Measurements from ENCODE around the gene PNMA8A.

The PNMA8A gene

DNA sequence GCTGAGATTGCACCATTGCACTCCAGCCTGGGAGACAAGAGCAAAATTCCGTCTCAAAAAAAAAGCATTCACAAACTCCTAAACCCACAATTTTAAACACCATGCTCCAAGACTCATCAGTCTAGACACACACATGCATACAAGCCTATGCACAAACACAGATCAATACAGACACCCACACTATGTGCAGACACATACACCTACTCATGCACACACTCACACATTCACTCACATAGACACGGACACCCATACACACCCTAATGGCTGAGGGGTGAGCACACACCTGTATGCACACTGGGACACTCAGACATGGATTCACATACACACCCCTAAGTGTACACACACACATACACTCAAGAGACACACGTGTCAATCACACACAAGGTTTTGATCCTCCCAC is 15.0 kb upstream of the PNMA8A start:
- TF ChIP-seq POLR2AphosphoS5 (IDR thresholded peaks at IDR 0.05; ENCODE audit: low read depth, low read length) = no peak
- no peak for TF ChIP-seq TAF1 (IDR thresholded peaks at IDR 0.05; ENCODE audit: low read depth, low read length)
- no peak for TF ChIP-seq PAX5 (IDR thresholded peaks at IDR 0.05; ENCODE audit: insufficient read depth, low read length, severe bottlenecking)
- no peak for TF ChIP-seq POLR2A (IDR thresholded peaks at IDR 0.05; ENCODE audit: low read depth, low read length)
- TF ChIP-seq SPI1 (IDR thresholded peaks at IDR 0.05; ENCODE audit: low read depth, low read length) = no peak
- no peak for TF ChIP-seq POU2F2 (IDR thresholded peaks at IDR 0.05; ENCODE audit: low read depth, low read length)
- FAIRE-seq = no peak
- DNase-seq (ENCODE audit: insufficient read length, low spot score) = no peak

DNA sequence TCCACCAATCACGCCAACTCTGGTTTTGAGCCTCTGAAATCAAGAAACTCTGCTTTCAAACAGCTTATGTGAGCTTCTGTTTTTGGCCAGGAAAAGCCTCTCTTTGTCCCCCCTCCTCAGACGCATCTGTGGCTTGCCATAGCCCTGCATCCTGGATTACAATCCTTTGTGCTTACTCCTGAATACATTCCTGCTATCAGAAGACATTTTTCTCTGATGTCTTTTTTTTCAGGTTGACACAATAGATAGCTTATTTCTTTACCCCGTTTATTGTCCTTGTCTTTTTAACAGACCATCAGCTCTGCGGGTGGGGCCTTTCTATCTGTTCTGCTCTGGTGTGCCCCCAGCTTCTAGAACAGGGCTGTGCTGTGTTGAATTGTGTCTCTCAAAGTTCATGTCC is 13.3 kb upstream of the PNMA8A start:
- FAIRE-seq (no peak), DNase-seq (ENCODE audit: insufficient read length, low spot score) (no peak)
- TF ChIP-seq PAX5 (IDR thresholded peaks at IDR 0.05; ENCODE audit: insufficient read depth, low read length, severe bottlenecking) (no peak), SPI1 (IDR thresholded peaks at IDR 0.05; ENCODE audit: low read depth, low read length) (no peak), POLR2AphosphoS5 (IDR thresholded peaks at IDR 0.05; ENCODE audit: low read depth, low read length) (no peak), TAF1 (IDR thresholded peaks at IDR 0.05; ENCODE audit: low read depth, low read length) (no peak), POU2F2 (IDR thresholded peaks at IDR 0.05; ENCODE audit: low read depth, low read length) (no peak), POLR2A (IDR thresholded peaks at IDR 0.05; ENCODE audit: low read depth, low read length) (no peak)

DNA sequence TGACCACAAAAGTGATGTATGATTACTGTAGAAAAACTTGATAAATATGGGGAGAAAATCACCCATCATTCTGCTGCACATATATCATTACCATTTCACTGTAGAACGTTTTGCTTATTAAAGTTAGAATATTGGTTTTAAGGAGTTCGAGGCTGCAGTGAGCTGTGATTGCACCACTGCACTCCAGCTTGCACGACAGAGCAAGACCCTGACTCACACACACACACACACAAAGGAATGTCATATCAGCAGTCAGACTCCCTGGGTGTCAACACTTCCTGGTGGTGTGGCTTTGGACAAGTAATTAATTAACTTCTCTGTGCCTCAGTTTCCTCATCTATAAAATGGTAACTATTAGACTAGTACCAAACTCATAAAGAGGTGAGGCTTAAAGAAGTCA is 11.3 kb upstream of the PNMA8A start:
- no peak for FAIRE-seq
- TF ChIP-seq SPI1 (IDR thresholded peaks at IDR 0.05; ENCODE audit: low read depth, low read length) (no peak), POLR2A (IDR thresholded peaks at IDR 0.05; ENCODE audit: low read depth, low read length) (no peak), POU2F2 (IDR thresholded peaks at IDR 0.05; ENCODE audit: low read depth, low read length) (no peak)

DNA sequence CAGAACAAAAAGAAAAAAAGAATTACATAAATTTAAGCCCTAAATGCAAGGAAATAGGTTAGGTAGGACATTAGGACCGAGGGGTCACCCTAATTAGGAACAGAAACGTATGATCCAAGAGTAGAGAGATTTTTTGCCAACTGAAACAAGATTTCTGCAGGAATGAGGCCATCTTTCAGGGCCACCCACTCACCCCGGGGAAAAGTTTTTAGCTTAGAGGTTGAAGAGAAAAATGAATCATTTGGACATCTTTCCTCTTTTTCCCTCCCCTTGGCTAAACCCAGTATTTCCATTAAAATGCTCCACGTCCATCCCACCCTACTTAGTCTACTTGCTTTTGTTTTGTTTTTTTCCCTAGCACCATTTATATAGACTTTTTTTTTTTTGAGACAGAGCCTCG is 10.6 kb upstream of the PNMA8A start:
- FAIRE-seq = no peak
- DNase-seq (ENCODE audit: insufficient read length, low spot score) = no peak
- TF ChIP-seq POLR2AphosphoS5 (IDR thresholded peaks at IDR 0.05; ENCODE audit: low read depth, low read length) = no peak
- TF ChIP-seq TAF1 (IDR thresholded peaks at IDR 0.05; ENCODE audit: low read depth, low read length) = no peak
- no peak for TF ChIP-seq POU2F2 (IDR thresholded peaks at IDR 0.05; ENCODE audit: low read depth, low read length)
- TF ChIP-seq SPI1 (IDR thresholded peaks at IDR 0.05; ENCODE audit: low read depth, low read length) = no peak
- no peak for TF ChIP-seq PAX5 (IDR thresholded peaks at IDR 0.05; ENCODE audit: insufficient read depth, low read length, severe bottlenecking)
- TF ChIP-seq POLR2A (IDR thresholded peaks at IDR 0.05; ENCODE audit: low read depth, low read length) = no peak

More for the DNA sequence above, 11.3 kb upstream of the PNMA8A start:
- no peak for DNase-seq (ENCODE audit: insufficient read length, low spot score)

DNA sequence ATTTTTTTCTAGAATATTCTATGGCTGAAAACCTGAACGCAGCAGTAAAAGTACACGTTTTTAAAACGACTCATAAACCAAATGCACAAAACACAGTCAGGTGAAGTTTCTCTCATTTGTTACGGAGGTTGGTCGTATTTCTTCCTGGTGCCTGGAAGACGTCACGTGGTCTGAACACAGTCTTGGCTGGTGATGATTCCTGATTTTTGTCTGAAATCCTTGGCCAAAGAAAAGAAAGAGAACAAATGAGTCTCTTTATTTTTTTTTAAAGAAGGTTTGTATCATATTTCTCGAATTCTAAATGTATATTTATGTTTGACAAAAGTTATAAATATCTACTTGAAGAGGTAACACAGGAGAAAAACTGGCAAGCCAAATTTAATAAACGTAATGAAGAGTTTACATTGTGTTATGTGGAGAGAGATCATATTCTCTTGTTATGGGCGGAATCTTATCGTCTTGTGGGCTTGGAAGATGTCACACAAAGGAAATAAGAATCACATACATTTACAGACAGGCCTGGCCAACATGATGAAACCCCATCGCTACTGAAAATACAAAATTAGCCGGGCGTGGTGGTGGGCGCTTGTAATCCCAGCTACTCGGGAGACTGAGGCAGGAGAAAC is 10.0 kb upstream of the PNMA8A start:
- FAIRE-seq (no peak), DNase-seq (ENCODE audit: insufficient read length, low spot score) (no peak)
- TF ChIP-seq PAX5 (IDR thresholded peaks at IDR 0.05; ENCODE audit: insufficient read depth, low read length, severe bottlenecking) (no peak), POLR2A (IDR thresholded peaks at IDR 0.05; ENCODE audit: low read depth, low read length) (no peak), POLR2AphosphoS5 (IDR thresholded peaks at IDR 0.05; ENCODE audit: low read depth, low read length) (no peak), TAF1 (IDR thresholded peaks at IDR 0.05; ENCODE audit: low read depth, low read length) (no peak), POU2F2 (IDR thresholded peaks at IDR 0.05; ENCODE audit: low read depth, low read length) (no peak), SPI1 (IDR thresholded peaks at IDR 0.05; ENCODE audit: low read depth, low read length) (no peak)

GRCh38 chr19:46480415-46480814 is 9.1 kb upstream of the PNMA8A start:
- DNase-seq (ENCODE audit: insufficient read length, low spot score) (no peak), FAIRE-seq (no peak)
- TF ChIP-seq POLR2A (IDR thresholded peaks at IDR 0.05; ENCODE audit: low read depth, low read length) (no peak), TAF1 (IDR thresholded peaks at IDR 0.05; ENCODE audit: low read depth, low read length) (no peak), POLR2AphosphoS5 (IDR thresholded peaks at IDR 0.05; ENCODE audit: low read depth, low read length) (no peak), PAX5 (IDR thresholded peaks at IDR 0.05; ENCODE audit: insufficient read depth, low read length, severe bottlenecking) (no peak), SPI1 (IDR thresholded peaks at IDR 0.05; ENCODE audit: low read depth, low read length) (no peak)

GRCh38 chr19:46478356-46478986 is 7.1 kb upstream of the PNMA8A start:
- FAIRE-seq (no peak), DNase-seq (ENCODE audit: insufficient read length, low spot score) (no peak)
- TF ChIP-seq PAX5 (IDR thresholded peaks at IDR 0.05; ENCODE audit: insufficient read depth, low read length, severe bottlenecking) = no peak
- TF ChIP-seq POU2F2 (IDR thresholded peaks at IDR 0.05; ENCODE audit: low read depth, low read length) = no peak

DNA sequence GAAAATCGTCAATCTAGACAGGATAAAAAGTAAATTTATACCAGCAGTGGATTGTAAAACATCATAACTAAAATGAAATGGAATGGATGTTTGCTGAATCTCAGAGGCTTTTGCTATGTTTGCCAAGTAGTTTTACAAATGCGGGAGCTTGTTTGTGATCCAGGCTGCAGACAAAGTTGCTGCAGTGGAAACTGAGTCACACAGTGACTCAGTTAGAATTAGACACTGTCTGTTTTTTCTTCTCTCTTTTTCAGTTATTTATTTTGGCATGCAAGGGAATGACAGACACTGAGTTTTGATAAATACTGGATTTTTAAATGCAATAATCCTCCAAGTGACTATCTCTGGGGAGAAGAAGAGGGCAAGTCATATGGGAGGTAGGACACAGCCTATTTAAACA is 4.6 kb upstream of the PNMA8A start:
- TF ChIP-seq SPI1 (IDR thresholded peaks at IDR 0.05; ENCODE audit: low read depth, low read length) (no peak), POU2F2 (IDR thresholded peaks at IDR 0.05; ENCODE audit: low read depth, low read length) (no peak), POLR2A (IDR thresholded peaks at IDR 0.05; ENCODE audit: low read depth, low read length) (no peak), TAF1 (IDR thresholded peaks at IDR 0.05; ENCODE audit: low read depth, low read length) (no peak), POLR2AphosphoS5 (IDR thresholded peaks at IDR 0.05; ENCODE audit: low read depth, low read length) (no peak), PAX5 (IDR thresholded peaks at IDR 0.05; ENCODE audit: insufficient read depth, low read length, severe bottlenecking) (no peak)
- no peak for DNase-seq (ENCODE audit: insufficient read length, low spot score)
- FAIRE-seq = no peak

DNA sequence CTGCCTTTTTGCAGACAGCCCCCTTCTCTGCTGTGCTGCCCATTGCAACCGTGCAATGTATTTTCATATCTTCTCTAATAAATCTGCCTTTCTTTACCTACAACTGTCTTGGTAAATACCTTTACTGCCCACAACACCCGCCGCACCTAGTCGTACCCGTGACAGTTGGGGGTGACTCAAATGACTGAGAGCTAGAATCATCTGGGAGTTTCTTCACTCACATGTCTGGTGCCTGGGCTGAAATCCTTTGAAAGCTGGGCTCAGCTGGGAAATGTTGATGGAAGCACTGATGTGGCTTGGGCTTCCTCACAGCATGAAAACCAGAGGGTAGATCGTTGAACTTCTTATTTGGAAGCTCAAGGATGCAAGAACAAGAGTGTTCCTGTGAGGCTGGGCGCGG is 2.8 kb upstream of the PNMA8A start:
- TF ChIP-seq PAX5 (IDR thresholded peaks at IDR 0.05; ENCODE audit: insufficient read depth, low read length, severe bottlenecking) (no peak), TAF1 (IDR thresholded peaks at IDR 0.05; ENCODE audit: low read depth, low read length) (no peak), POLR2AphosphoS5 (IDR thresholded peaks at IDR 0.05; ENCODE audit: low read depth, low read length) (no peak), SPI1 (IDR thresholded peaks at IDR 0.05; ENCODE audit: low read depth, low read length) (no peak), POLR2A (IDR thresholded peaks at IDR 0.05; ENCODE audit: low read depth, low read length) (no peak), POU2F2 (IDR thresholded peaks at IDR 0.05; ENCODE audit: low read depth, low read length) (no peak)
- DNase-seq (ENCODE audit: insufficient read length, low spot score) = no peak
- FAIRE-seq = no peak

- no peak for TF ChIP-seq POU2F2 (IDR thresholded peaks at IDR 0.05; ENCODE audit: low read depth, low read length)
- TF ChIP-seq SPI1 (IDR thresholded peaks at IDR 0.05; ENCODE audit: low read depth, low read length) = no peak
- no peak for TF ChIP-seq POLR2AphosphoS5 (IDR thresholded peaks at IDR 0.05; ENCODE audit: low read depth, low read length)
- TF ChIP-seq TAF1 (IDR thresholded peaks at IDR 0.05; ENCODE audit: low read depth, low read length) = no peak
- no peak for TF ChIP-seq POLR2A (IDR thresholded peaks at IDR 0.05; ENCODE audit: low read depth, low read length)
- no peak for TF ChIP-seq PAX5 (IDR thresholded peaks at IDR 0.05; ENCODE audit: insufficient read depth, low read length, severe bottlenecking)
- FAIRE-seq (no peak), DNase-seq (ENCODE audit: insufficient read length, low spot score) (no peak)
These were observed 1.2 kb upstream of the PNMA8A start for GRCh38 chr19:46472592-46472991.

All from GM12891 (cell line).